ENCODE measurements around the gene ARSJ. TPM values are rescaled to one million over a fixed set of nuclear protein-coding genes. Genes with fewer than 3 reads are reported as not detected.

The ARSJ gene
- total RNA-seq, 1 donor from 2014 or later, result 0.17 TPM

GRCh38 chr4:113958766-113959538 lies 20.5 kb downstream of the ARSJ start:
- peaks cover 10% of the 10 kb centered on the region for H3K4me1 Mint-ChIP-seq (ENCODE audit: low read depth, unreplicated experiment)
- no peak overlapping the region for H3K27ac Mint-ChIP-seq (ENCODE audit: unreplicated experiment)
- DNase-seq, result no peak

GRCh38 chr4:113957956-113958355 lies 21.5 kb downstream of the ARSJ start:
- TF ChIP-seq, protein P1, sequence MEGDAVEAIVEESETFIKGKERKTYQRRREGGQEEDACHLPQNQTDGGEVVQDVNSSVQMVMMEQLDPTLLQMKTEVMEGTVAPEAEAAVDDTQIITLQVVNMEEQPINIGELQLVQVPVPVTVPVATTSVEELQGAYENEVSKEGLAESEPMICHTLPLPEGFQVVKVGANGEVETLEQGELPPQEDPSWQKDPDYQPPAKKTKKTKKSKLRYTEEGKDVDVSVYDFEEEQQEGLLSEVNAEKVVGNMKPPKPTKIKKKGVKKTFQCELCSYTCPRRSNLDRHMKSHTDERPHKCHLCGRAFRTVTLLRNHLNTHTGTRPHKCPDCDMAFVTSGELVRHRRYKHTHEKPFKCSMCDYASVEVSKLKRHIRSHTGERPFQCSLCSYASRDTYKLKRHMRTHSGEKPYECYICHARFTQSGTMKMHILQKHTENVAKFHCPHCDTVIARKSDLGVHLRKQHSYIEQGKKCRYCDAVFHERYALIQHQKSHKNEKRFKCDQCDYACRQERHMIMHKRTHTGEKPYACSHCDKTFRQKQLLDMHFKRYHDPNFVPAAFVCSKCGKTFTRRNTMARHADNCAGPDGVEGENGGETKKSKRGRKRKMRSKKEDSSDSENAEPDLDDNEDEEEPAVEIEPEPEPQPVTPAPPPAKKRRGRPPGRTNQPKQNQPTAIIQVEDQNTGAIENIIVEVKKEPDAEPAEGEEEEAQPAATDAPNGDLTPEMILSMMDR (IDR thresholded peaks at IDR 0.05; ENCODE audit: partially characterized antibody, unreplicated experiment), result no peak
- H3K27me3 Mint-ChIP-seq (ENCODE audit: unreplicated experiment), result peaks cover 2% of the 10 kb centered on the region
- H3K4me1 Mint-ChIP-seq (ENCODE audit: low read depth, unreplicated experiment), result peaks cover 10% of the 10 kb centered on the region
- no peak overlapping the region for H3K4me3 Mint-ChIP-seq (ENCODE audit: unreplicated experiment)
- DNase-seq, result no peak
- no peaks in the 10 kb centered on the region for H3K36me3 Mint-ChIP-seq (ENCODE audit: unreplicated experiment)
- no peak overlapping the region for H3K27ac Mint-ChIP-seq (ENCODE audit: unreplicated experiment)
- H3K9me3 Mint-ChIP-seq (ENCODE audit: unreplicated experiment), result peaks cover 3% of the 10 kb centered on the region

More at GRCh38 chr4:113958766-113959538, 20.5 kb downstream of the ARSJ start:
- Mint-ChIP-seq H3K9me3 (ENCODE audit: unreplicated experiment) (peaks cover 4% of the 10 kb centered on the region), H3K36me3 (ENCODE audit: unreplicated experiment) (no peaks in the 10 kb centered on the region), H3K4me3 (ENCODE audit: unreplicated experiment) (no peak overlapping the region), H3K27me3 (ENCODE audit: unreplicated experiment) (peaks cover 4% of the 10 kb centered on the region)
- TF ChIP-seq, protein P1 (IDR thresholded peaks at IDR 0.05; ENCODE audit: partially characterized antibody, unreplicated experiment), result no peak

GRCh38 chr4:113955948-113956347 lies 23.5 kb downstream of the ARSJ start:
- no peak for DNase-seq
- TF ChIP-seq, protein P1 (IDR thresholded peaks at IDR 0.05; ENCODE audit: partially characterized antibody, unreplicated experiment), result no peak
- Mint-ChIP-seq H3K27ac (ENCODE audit: unreplicated experiment) (no peak overlapping the region), H3K9me3 (ENCODE audit: unreplicated experiment) (peaks cover 2% of the 10 kb centered on the region), H3K4me3 (ENCODE audit: unreplicated experiment) (no peak overlapping the region), H3K36me3 (ENCODE audit: unreplicated experiment) (no peaks in the 10 kb centered on the region), H3K27me3 (ENCODE audit: unreplicated experiment) (peaks cover 2% of the 10 kb centered on the region), H3K4me1 (ENCODE audit: low read depth, unreplicated experiment) (peaks cover 10% of the 10 kb centered on the region)

GRCh38 chr4:113955411-113955810 lies 24.0 kb downstream of the ARSJ start:
- H3K4me1 Mint-ChIP-seq (ENCODE audit: low read depth, unreplicated experiment), result peaks cover 10% of the 10 kb centered on the region
- no peaks in the 10 kb centered on the region for H3K36me3 Mint-ChIP-seq (ENCODE audit: unreplicated experiment)
- peaks cover 2% of the 10 kb centered on the region for H3K9me3 Mint-ChIP-seq (ENCODE audit: unreplicated experiment)
- DNase-seq, result no peak
- H3K4me3 Mint-ChIP-seq (ENCODE audit: unreplicated experiment), result no peak overlapping the region
- H3K27me3 Mint-ChIP-seq (ENCODE audit: unreplicated experiment), result peaks cover 2% of the 10 kb centered on the region
- TF ChIP-seq, protein P1 (IDR thresholded peaks at IDR 0.05; ENCODE audit: partially characterized antibody, unreplicated experiment), result no peak
- no peak overlapping the region for H3K27ac Mint-ChIP-seq (ENCODE audit: unreplicated experiment)

DNA sequence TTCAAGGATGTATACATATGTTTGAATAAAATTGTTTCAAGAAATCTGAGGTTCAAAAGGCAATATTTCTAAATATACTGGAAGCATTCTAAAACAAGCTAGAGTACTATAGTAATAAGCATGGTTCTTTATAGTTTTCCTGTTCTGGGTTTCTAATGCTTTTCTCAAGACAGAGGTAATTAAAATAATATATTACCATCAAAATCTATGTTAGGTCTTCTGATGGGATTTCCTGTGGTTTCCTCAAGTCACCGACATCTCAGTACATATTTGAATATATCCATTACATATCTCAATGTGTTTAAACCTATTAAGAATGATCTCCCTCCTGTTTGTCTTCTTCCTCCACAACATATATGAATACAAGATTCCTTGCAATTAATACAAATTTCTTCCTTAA lies 25.6 kb downstream of the ARSJ start:
- no peak overlapping the region for H3K27ac Mint-ChIP-seq (ENCODE audit: unreplicated experiment)
- peaks cover 14% of the 10 kb centered on the region for H3K4me1 Mint-ChIP-seq (ENCODE audit: low read depth, unreplicated experiment)
- TF ChIP-seq, protein P1 (IDR thresholded peaks at IDR 0.05; ENCODE audit: partially characterized antibody, unreplicated experiment), result no peak
- no peaks in the 10 kb centered on the region for H3K36me3 Mint-ChIP-seq (ENCODE audit: unreplicated experiment)
- H3K9me3 Mint-ChIP-seq (ENCODE audit: unreplicated experiment), result peaks cover 2% of the 10 kb centered on the region
- DNase-seq, result no peak
- no peak overlapping the region for H3K4me3 Mint-ChIP-seq (ENCODE audit: unreplicated experiment)
- H3K27me3 Mint-ChIP-seq (ENCODE audit: unreplicated experiment), result peaks cover 2% of the 10 kb centered on the region

Measured in glutamatergic neuron (in vitro differentiated cells).